HepG2 (cell line): ENCODE results near the gene CYP11A1. TPM values are rescaled to one million over a fixed set of nuclear protein-coding genes. Genes with fewer than 3 reads are reported as not detected.
A peak's percentile ranks its signal among the peaks of the same experiment; 100 is the strongest.

ENCODE experiments used
- ARID5B ChIP-seq: IDR thresholded peaks from 2 replicates; pipeline ENCODE4 v1.4.0; 2020; ENCODE audit warnings: mild to moderate bottlenecking, missing genetic modification reagents
- ATF7 ChIP-seq, 2 experiments: fragments of 450-650 bp in 1 of 2; sonication (generic) in 1 of 2; formaldehyde crosslinking in 1 of 2; IDR thresholded peaks; 2 replicates each; pipeline versions ENCODE4 v1.4.0 to v1.6.1; 2016 to 2020; ENCODE audit warnings: antibody characterized with exemption in 1 of 2, mild to moderate bottlenecking in 1 of 2, missing genetic modification reagents in 1 of 2
- BHLHE40 ChIP-seq: IDR thresholded peaks from 2 replicates; pipeline ENCODE4 v1.6.1; 2011; ENCODE audit warnings: low read length, improper control_type of control experiment
- CEBPG ChIP-seq: IDR thresholded peaks from 2 replicates; pipeline ENCODE4 v1.6.1; 2016
- ELF4 ChIP-seq: sonication (generic); formaldehyde crosslinking; IDR thresholded peaks from 2 replicates; pipeline ENCODE4 v1.5.0; 2020; ENCODE audit warnings: missing genetic modification reagents, mild to moderate bottlenecking, moderate library complexity, borderline replicate concordance
- FOXA3 ChIP-seq: IDR thresholded peaks from 2 replicates; pipeline ENCODE4 v1.6.1; 2016; ENCODE audit warnings: missing genetic modification reagents, missing compliant biosample characterization
- GLI4 ChIP-seq: sonication (generic); formaldehyde crosslinking; IDR thresholded peaks from 2 replicates; pipeline ENCODE4 v1.5.1; 2020; ENCODE audit warnings: missing genetic modification reagents, mild to moderate bottlenecking, moderate library complexity, borderline replicate concordance
- GZF1 ChIP-seq: sonication (generic); formaldehyde crosslinking; IDR thresholded peaks from 2 replicates; pipeline ENCODE4 v1.5.1; 2020; ENCODE audit warnings: mild to moderate bottlenecking, missing genetic modification reagents
- JARID2 ChIP-seq: sonication (generic); formaldehyde crosslinking; IDR thresholded peaks from 2 replicates; pipeline ENCODE4 v1.8.1; 2023; ENCODE audit warnings: missing genetic modification reagents, inconsistent platforms; ENCODE audit not compliant: insufficient replicate concordance
- JUN ChIP-seq: sonication (generic); formaldehyde crosslinking; IDR thresholded peaks from 2 replicates; pipeline ENCODE4 v1.4.0; 2020; ENCODE audit warnings: mild to moderate bottlenecking, missing genetic modification reagents
- JUNB ChIP-seq: sonication (generic); formaldehyde crosslinking; IDR thresholded peaks from 2 replicates; pipeline ENCODE4 v1.8.0; 2022; ENCODE audit warnings: missing genetic modification reagents, mild to moderate bottlenecking, borderline replicate concordance
- KLF6 ChIP-seq: IDR thresholded peaks from 2 replicates; pipeline ENCODE4 v1.8.0; 2016; ENCODE audit warnings: missing biosample characterization, missing genetic modification reagents
- PPARG ChIP-seq: conservative IDR thresholded peaks from 2 replicates; pipeline ENCODE4 v1.6.1; 2016; ENCODE audit warnings: missing biosample characterization, missing genetic modification reagents
- REPIN1 ChIP-seq: sonication (generic); formaldehyde crosslinking; IDR thresholded peaks from 2 replicates; pipeline ENCODE4 v1.8.0; 2022; ENCODE audit warnings: missing genetic modification reagents, low read depth, mild to moderate bottlenecking, borderline replicate concordance
- SOX5 ChIP-seq: IDR thresholded peaks from 2 replicates; pipeline ENCODE4 v1.6.1; 2016; ENCODE audit warnings: borderline replicate concordance
- STAG1 ChIP-seq: sonication (generic); formaldehyde crosslinking; IDR thresholded peaks from 2 replicates; pipeline ENCODE4 v1.4.0; 2020; ENCODE audit warnings: missing genetic modification reagents
- TEAD3 ChIP-seq: optimal IDR thresholded peaks from 2 replicates; pipeline ENCODE3; 2016; ENCODE audit warnings: borderline replicate concordance
- ZNF543 ChIP-seq: sonication (generic); formaldehyde crosslinking; IDR thresholded peaks from 2 replicates; pipeline ENCODE4 v1.4.0; 2020; ENCODE audit warnings: mild to moderate bottlenecking, missing genetic modification reagents
- polyA plus RNA-seq, 8 experiments: library from polyadenylated mRNA; depleted of rRNA in 3 of 8; stranded (reverse) in 7 of 8; unstranded in 1 of 8; fragments of >200 nt; fragmentation: Illumina TruSeq in 4 of 8; extraction: Trizol in 4 of 8; gene quantifications; 2 replicates each; pipeline versions ENCODE4 v1.2.1 to v1.2.3, GENCODE V29; 2011 to 2016; ENCODE audit warnings: low read depth in 4 of 8, missing spikeins in 1 of 8, mixed read lengths in 1 of 8; ENCODE audit not compliant: insufficient read depth in 1 of 8
- total RNA-seq, 5 experiments: library from RNA; depleted of rRNA; stranded (reverse); fragments of >200 nt; fragmentation: Illumina TruSeq; extraction: Trizol; gene quantifications; 2 replicates each; pipeline ENCODE4 v1.2.3, GENCODE V29; 2016; ENCODE audit warnings: low read depth in 1 of 5
- TF ChIP-seq, protein P1 (sequence below): sonication (generic); IDR thresholded peaks from 2 replicates; pipeline ENCODE4 v1.6.1; 2016; ENCODE audit warnings: low read depth, borderline replicate concordance
- TF ChIP-seq, protein P2 (sequence below): sonication (generic); formaldehyde crosslinking; IDR thresholded peaks from 2 replicates; pipeline ENCODE4 v1.5.1; 2020; ENCODE audit warnings: mild to moderate bottlenecking, missing genetic modification reagents, moderate library complexity

Gene CYP11A1
- total and polyA plus RNA-seq, 2 of the 13 experiments (the other 11 are each of a cell fraction or from before 2014, with no cell fraction given), result 0.66 to 0.92 TPM

DNA sequence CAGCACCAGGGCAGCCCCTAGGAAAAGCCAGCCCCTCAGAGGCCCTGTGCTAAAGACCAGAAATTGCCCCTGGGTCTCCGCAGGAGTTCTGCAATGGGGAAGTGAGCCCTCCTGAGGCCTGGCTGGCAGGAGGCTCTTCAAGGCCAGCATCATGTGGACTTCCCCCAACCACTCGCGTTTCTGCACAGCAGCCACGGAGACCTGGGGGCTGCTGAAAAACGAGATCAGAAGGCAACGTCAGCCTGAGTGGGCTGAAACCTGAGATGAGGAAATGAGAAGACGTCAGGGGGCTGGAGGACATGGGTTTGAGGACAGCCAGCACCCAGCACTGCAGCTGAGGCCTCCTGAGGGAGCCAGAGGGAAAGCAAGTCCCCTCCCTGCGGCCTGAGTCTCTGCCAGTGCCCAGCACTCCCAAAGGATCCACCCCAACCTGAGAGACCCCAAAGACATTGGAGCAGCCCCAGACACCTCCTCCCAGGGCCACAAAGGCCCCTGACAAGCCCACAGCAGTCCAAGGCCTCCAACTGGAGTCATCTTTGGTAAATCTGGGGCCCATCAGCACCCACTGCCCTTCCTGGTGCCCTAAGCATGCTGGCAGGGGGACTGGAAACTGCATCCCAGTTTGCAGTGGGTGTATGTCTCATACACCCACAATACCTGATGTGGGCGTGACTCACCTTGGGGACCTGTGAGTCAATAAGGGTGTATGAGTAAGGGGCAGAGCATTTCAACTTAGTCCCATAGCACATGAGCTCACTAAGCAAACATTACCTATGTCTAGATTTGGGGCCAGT is 29.2 kb upstream of the CYP11A1 start (continued):
- TF ChIP-seq ARID5B (CRISPR knock-in tag) (0 out of 2 replicates have a peak, but pooled peaks have one; percentile 18), KLF6 (CRISPR knock-in tag) (no peak), ATF7 (IDR thresholded peaks at IDR 0.05) (no peak), ATF7 (CRISPR knock-in tag; IDR thresholded peaks at IDR 0.05) (peak; percentile 69; the same call in 1 of the 2 replicates), REPIN1 (no peak), STAG1 (CRISPR knock-in tag) (0 out of 2 replicates have a peak, but pooled peaks have one; percentile 17), JARID2 (CRISPR knock-in tag) (no peak), GLI4 (CRISPR knock-in tag) (no peak), SOX5 (CRISPR knock-in tag) (peak; percentile 43; the same call in 1 of the 2 replicates), ZNF543 (CRISPR knock-in tag) (no peak), FOXA3 (CRISPR knock-in tag) (peak; percentile 66), BHLHE40 (0 out of 2 replicates have a peak, but pooled peaks have one; percentile 27), PPARG (0 out of 2 replicates have a peak, but pooled peaks have one; percentile 48), JUN (CRISPR knock-in tag) (peak; percentile 86; the same call in 1 of the 2 replicates), GZF1 (CRISPR knock-in tag) (no peak), CEBPG (CRISPR knock-in tag) (0 out of 2 replicates have a peak, but pooled peaks have one; percentile 18), JUNB (CRISPR knock-in tag) (peak; percentile 23; the same call in 1 of the 2 replicates), ELF4 (CRISPR knock-in tag) (no peak), TEAD3 (CRISPR knock-in tag) (peak; percentile 54)
- TF ChIP-seq, protein P1, sequence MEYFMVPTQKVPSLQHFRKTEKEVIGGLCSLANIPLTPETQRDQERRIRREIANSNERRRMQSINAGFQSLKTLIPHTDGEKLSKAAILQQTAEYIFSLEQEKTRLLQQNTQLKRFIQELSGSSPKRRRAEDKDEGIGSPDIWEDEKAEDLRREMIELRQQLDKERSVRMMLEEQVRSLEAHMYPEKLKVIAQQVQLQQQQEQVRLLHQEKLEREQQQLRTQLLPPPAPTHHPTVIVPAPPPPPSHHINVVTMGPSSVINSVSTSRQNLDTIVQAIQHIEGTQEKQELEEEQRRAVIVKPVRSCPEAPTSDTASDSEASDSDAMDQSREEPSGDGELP, result no peak
- TF ChIP-seq, protein P2, sequence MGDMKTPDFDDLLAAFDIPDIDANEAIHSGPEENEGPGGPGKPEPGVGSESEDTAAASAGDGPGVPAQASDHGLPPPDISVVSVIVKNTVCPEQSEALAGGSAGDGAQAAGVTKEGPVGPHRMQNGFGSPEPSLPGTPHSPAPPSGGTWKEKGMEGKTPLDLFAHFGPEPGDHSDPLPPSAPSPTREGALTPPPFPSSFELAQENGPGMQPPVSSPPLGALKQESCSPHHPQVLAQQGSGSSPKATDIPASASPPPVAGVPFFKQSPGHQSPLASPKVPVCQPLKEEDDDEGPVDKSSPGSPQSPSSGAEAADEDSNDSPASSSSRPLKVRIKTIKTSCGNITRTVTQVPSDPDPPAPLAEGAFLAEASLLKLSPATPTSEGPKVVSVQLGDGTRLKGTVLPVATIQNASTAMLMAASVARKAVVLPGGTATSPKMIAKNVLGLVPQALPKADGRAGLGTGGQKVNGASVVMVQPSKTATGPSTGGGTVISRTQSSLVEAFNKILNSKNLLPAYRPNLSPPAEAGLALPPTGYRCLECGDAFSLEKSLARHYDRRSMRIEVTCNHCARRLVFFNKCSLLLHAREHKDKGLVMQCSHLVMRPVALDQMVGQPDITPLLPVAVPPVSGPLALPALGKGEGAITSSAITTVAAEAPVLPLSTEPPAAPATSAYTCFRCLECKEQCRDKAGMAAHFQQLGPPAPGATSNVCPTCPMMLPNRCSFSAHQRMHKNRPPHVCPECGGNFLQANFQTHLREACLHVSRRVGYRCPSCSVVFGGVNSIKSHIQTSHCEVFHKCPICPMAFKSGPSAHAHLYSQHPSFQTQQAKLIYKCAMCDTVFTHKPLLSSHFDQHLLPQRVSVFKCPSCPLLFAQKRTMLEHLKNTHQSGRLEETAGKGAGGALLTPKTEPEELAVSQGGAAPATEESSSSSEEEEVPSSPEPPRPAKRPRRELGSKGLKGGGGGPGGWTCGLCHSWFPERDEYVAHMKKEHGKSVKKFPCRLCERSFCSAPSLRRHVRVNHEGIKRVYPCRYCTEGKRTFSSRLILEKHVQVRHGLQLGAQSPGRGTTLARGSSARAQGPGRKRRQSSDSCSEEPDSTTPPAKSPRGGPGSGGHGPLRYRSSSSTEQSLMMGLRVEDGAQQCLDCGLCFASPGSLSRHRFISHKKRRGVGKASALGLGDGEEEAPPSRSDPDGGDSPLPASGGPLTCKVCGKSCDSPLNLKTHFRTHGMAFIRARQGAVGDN, result peak; percentile 38; the same call in 1 of the 2 replicates
